K562 (cell line): ENCODE measurements around the gene NR3C2. TPM values are rescaled to one million over a fixed set of nuclear protein-coding genes. Genes with fewer than 3 reads are reported as not detected.

Experiments
- NCOR1 ChIP-seq: fragments of 450-650 bp; IDR thresholded peaks from 2 replicates; pipeline ENCODE4 v1.6.1; 2016; ENCODE audit warnings: mild to moderate bottlenecking, moderate library complexity
- SNIP1 ChIP-seq: fragments of 450-650 bp; IDR thresholded peaks from 2 replicates; pipeline ENCODE4 v1.7.1; 2017; ENCODE audit warnings: low read depth, mild to moderate bottlenecking
- polyA plus RNA-seq, 8 experiments: library from polyadenylated mRNA; depleted of rRNA in 4 of 8; stranded (reverse) in 5 of 8; unstranded in 3 of 8; fragments of >200 nt; fragmentation: Nextera tagmentation in 2 of 8; fragmentation: Illumina TruSeq in 1 of 8; extraction: Ambion mirVana in 2 of 8; extraction: Trizol in 1 of 8; gene quantifications; 2 replicates each; pipeline versions ENCODE4 v1.2.1 to v1.2.3, GENCODE V29; 2011 to 2014; ENCODE audit warnings: inconsistent platforms in 1 of 8, missing spikeins in 1 of 8
- total RNA-seq, 7 experiments: library from RNA; depleted of rRNA in 6 of 7; stranded (reverse); fragments of >200 nt in 6 of 7; fragmentation: Illumina TruSeq in 2 of 7; extraction: Trizol in 2 of 7; gene quantifications; 2 replicates each; pipeline versions ENCODE4 v1.2.1 to v1.2.3, GENCODE V29; 2011 to 2021; ENCODE audit warnings: low replicate concordance in 1 of 7
- TF ChIP-seq, protein P1 (sequence below): fragments of 250-450 bp; sonication (Bioruptor Pico); IDR thresholded peaks from 2 replicates; pipeline ENCODE4 v1.5.0; 2021
- TF ChIP-seq, protein P2 (sequence below): fragments of 250-450 bp; sonication (Bioruptor Pico); IDR thresholded peaks from 2 replicates; pipeline ENCODE4 v1.6.1; 2021; ENCODE audit warnings: mild to moderate bottlenecking
- TF ChIP-seq, protein P3 (sequence below): conservative IDR thresholded peaks from 2 replicates; pipeline ENCODE4 v1.6.1; 2011; ENCODE audit warnings: low read depth, mild to moderate bottlenecking, low read length; ENCODE audit not compliant: control insufficient read depth
- TF ChIP-seq, protein P4 (sequence below): sonication (generic); formaldehyde crosslinking; IDR thresholded peaks from 2 replicates; pipeline ENCODE4 v1.8.0; 2022; ENCODE audit warnings: mild to moderate bottlenecking, missing genetic modification reagents, borderline replicate concordance

NR3C2 gene
- total and polyA plus RNA-seq, 9 of the 15 experiments (the other 6 are each of a cell fraction or from before 2014, with no cell fraction given) = 0.01 to 0.28 (median 0.16) TPM; not detected in 2

DNA sequence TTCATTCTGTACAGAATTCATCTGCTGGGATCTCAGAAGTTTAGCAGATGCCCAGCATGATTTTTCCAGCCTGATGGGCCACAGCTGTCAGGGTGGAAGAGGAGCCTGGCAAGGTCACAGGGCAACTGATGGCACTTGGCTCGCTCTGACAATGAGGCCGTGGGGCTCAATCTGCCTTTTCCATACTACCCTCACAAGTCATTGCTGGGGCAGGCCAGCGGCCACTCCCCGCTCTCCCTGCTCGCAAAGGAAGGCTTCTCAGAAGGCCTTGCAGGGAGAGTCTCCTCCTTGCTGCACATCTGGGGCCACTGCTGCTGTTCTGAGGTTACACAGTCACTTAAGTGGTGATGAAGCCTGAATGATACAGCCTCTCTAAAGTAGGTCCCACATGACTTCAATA, 349.1 kb downstream of the NR3C2 start (continued):
- TF ChIP-seq, protein P1, sequence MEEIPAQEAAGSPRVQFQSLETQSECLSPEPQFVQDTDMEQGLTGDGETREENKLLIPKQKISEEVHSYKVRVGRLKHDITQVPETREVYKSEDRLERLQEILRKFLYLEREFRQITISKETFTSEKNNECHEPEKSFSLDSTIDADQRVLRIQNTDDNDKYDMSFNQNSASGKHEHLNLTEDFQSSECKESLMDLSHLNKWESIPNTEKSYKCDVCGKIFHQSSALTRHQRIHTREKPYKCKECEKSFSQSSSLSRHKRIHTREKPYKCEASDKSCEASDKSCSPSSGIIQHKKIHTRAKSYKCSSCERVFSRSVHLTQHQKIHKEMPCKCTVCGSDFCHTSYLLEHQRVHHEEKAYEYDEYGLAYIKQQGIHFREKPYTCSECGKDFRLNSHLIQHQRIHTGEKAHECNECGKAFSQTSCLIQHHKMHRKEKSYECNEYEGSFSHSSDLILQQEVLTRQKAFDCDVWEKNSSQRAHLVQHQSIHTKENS (CRISPR knock-in tag) = no peak
- TF ChIP-seq, protein P2, sequence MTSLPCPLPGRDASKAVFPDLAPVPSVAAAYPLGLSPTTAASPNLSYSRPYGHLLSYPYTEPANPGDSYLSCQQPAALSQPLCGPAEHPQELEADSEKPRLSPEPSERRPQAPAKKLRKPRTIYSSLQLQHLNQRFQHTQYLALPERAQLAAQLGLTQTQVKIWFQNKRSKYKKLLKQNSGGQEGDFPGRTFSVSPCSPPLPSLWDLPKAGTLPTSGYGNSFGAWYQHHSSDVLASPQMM (CRISPR knock-in tag) = no peak
- TF ChIP-seq SNIP1 (no peak), NCOR1 (no peak)
- TF ChIP-seq, protein P3, sequence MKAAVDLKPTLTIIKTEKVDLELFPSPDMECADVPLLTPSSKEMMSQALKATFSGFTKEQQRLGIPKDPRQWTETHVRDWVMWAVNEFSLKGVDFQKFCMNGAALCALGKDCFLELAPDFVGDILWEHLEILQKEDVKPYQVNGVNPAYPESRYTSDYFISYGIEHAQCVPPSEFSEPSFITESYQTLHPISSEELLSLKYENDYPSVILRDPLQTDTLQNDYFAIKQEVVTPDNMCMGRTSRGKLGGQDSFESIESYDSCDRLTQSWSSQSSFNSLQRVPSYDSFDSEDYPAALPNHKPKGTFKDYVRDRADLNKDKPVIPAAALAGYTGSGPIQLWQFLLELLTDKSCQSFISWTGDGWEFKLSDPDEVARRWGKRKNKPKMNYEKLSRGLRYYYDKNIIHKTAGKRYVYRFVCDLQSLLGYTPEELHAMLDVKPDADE = no peak
- TF ChIP-seq, protein P4, sequence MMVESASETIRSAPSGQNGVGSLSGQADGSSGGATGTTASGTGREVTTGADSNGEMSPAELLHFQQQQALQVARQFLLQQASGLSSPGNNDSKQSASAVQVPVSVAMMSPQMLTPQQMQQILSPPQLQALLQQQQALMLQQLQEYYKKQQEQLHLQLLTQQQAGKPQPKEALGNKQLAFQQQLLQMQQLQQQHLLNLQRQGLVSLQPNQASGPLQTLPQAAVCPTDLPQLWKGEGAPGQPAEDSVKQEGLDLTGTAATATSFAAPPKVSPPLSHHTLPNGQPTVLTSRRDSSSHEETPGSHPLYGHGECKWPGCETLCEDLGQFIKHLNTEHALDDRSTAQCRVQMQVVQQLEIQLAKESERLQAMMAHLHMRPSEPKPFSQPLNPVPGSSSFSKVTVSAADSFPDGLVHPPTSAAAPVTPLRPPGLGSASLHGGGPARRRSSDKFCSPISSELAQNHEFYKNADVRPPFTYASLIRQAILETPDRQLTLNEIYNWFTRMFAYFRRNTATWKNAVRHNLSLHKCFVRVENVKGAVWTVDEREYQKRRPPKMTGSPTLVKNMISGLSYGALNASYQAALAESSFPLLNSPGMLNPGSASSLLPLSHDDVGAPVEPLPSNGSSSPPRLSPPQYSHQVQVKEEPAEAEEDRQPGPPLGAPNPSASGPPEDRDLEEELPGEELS (CRISPR knock-in tag) = no peak
